ENCODE measurements around the gene RBM39.

Gene RBM39

DNA sequence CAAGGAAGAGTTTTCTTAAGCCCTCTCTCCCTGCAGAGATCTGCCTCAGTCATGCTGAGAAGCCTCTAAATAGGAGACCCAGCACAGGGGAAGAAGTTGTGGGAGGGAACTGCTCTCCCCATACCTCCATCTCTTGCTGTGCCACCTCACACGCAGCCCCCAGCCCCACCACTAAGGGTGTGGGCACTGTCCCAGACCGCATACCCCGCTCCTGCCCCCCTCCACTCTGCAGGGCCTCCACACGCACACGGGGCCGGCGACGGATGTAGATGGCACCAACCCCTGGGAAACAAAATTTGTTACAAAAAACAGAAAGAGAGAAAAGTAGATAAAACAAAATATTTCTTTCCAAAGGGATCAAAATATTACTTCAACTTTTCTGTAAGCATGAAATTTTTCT, 67.1 kb downstream of the RBM39 start:
- no peak for DNase-seq (ENCODE audit: low spot score)

DNA sequence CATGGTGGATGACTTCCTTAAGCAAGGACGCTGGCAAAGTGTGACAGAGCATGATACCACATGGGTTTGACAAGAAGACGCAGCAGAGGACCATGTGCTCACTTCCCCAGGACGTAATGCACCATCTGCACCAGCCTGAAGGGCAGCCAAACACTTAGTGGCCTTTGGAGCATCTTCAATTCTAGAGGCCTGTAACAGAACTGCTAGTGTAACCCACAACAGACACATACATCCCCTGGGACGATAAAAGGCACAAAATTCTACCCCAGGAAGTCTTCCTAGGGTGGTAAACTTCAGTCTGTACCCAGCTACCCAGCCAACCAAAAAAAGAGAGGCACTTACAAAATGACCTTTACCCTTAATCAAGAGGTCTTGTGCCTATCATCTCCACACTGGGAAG, 68.2 kb downstream of the RBM39 start:
- DNase-seq (ENCODE audit: low spot score): no peak

DNA sequence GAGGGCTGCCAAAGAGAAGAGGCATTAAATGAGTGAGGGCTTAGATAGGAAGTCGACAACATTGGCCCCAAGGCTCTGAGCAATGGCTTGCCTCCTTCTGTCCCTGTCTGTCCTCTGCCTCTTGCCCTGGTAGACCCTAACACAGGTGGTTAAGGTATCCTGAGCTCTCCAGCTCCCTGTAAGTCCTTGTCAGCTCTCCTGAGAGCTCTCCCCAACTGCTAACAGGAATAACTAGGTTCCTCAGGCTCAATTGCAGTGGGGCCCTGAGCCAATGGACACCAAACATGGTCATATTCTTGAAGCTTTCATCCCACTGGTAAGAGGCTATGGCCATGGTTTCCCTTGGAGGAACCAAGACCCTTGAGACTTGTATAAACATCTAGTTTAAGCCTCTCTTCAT, 72.4 kb downstream of the RBM39 start:
- DNase-seq (ENCODE audit: low spot score): no peak

DNA sequence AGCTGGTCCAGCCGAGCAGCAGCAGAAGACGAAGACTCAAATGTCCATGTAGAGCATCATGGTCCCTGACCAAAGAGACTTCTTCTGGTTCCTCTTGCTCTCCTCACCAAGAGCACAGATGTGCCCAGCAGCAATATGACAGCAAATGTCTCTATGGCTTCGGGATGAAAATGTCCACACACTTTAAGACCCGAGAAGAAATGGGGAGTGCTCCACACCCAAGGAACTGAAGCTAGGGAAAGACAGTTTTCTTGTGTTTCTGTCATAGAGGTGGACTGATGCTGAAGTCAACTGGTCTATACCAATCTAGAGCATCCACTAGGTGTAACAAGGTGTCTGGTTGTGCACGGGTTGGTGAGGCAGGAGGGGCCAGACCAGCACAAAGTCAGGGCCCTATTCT, 72.8 kb downstream of the RBM39 start:
- DNase-seq (ENCODE audit: low spot score): no peak

DNA sequence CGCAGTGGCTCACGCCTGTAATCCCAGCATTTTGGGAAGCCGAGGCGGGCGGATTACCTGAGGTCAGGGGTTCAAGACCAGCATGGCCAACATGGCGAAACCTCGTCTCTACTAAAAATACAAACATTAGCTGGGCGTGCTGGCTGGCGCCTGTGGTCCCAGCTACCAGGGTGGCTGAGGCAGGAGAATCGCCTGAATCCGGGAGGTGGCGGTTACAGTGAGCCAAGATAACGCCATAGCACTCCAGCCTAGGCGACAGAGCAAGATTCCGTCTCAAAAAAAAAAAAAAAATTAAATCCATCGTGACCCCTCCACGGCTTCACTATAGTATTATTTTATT, 76.1 kb downstream of the RBM39 start:
- no peak for DNase-seq (ENCODE audit: low spot score)

DNA sequence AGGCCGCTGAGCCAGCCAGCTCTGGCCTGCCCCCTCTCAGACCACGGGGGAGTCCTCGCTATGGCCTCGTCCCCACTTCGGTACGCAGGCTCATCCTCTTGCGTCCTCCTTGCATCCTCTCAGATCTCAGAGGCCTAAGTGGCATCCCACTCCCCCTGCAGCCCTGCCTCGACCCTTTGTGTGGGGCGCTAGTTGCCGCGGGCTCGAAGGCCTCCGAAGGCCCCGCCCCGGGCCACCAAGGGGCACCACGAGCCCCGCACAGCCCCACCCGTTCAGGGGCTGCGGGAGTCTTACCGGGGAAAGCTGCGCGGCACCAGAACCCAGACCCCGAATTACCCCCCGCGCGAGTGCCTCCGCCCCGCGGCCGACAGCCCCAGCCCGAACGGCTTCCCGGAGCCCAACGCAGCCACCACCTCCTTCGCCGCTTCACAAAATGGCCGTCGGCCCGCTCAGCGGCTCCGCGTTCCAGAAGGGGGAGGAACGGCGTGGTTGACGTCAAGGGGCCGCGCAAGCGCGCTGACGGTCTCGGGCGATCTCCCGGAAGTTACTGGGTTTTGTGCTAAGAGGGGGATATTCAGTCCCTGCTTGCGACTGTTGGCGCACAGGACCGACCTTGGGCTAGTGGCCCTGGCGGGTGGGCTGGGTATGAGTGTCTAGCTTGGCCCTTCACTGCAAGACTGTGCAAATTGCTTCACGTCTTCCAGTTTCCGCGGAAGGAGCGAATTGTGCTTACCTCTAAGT, 77.4 kb downstream of the RBM39 start, which contains the start of the genes CPNE1 and RBM12:
Gene CPNE1 (minus strand): TSS at position 435 of the 741 bp plus-strand sequence. CDS start 31,977 bp downstream, outside the sequence.
Gene RBM12 (minus strand): TSS at position 435 of the 741 bp plus-strand sequence. CDS start 9,578 bp downstream, outside the sequence.
- DNase-seq (ENCODE audit: low spot score): peak; percentile 93

DNA sequence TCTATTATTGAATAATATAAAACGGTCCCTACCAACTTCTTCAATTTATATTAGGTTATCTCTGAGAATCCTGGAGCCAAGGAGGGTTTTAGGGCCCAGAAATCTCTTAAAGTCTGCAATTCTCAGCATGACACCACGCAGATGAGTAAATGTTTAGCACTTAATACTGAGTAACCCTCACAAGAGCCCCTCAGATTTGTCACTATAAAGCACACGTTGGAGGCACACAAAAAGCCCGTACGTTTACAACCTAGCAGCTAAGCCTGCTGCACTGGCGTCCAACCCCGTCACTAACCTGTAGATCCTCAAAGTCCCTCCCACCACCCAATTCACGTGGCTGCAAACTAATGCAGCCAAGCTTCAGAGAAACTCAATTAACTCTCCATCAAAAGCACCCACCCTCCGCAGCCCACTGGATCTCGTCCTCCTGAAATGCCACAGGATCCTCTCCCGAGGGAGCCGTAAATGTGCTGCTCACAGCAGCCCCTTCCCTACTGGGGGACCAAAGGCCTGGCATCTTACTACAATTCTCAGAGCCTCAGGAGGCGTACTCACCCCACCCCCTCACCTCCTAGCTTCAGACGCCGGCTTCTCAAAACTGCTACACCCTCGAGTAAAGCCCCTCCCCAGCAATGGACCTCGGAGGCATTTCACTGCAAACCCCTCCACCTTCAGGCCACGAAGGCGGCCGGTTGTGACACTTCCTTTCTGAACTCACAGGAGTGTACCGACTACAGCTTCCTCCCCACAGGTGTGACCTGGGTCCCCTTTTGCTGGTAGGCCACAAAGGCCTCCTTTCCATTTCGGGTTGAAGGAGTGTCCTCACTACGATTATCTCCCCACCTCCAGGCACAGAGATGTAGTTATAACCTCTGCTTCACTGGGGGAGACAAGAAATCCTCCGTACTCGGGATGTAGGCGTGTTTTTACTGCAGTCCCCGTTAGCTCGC, 78.3 kb downstream of the RBM39 start:
- peak; percentile 58 for DNase-seq (ENCODE audit: low spot score)

DNA sequence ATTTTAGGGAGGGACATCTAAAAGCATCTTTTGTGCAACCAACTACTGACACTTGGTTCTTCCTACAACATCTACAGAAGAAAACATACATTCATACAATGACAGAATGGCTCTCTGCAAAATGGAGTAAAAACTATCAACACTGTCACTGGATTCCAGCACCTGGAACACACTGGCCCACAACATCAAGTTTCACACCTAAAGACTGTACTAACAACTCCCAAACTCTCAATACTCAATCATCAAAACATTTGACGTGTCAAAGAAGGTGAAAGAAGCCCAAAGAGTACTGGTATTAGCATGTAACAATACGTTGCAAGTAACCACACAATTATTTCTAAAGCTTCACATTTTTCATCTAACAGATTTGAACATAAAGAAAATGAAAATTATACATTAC, 79.5 kb downstream of the RBM39 start:
- DNase-seq (ENCODE audit: low spot score): no peak

DNA sequence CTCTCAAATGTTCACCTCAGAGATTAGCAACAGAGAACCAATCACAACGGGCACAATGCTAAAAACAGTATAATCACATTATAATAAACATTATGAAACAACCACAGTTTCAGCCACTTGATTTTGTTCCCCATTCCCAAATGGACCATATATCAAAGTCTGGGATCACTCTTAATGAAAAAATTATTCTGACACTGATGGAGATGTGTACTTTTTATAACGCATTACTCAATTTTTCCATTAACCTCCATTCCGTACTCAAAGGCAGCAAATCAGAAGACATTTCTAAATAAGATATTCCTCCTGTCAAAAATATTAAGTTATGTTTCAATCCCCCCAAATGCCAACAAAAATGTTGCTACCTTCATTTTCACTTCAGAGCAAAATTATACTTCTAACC, 80.2 kb downstream of the RBM39 start:
- no peak for DNase-seq (ENCODE audit: low spot score)

DNA sequence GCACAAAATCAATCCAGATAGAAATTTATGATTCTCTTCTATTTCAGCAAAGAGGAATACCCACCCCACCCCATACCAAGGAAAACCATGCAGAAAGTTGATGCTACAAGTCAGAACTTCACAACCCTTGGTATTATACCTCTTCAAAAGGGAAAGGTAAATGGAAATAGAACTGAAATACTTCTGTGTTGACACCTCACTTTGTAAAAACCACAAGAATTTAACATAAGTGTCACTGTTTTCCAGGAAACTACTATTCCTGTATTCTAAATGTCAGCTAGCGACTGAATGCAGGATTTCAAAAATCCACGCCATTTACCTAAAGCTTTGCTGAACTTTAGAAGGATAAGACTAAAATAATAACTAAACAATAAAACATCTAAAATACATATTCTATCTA, 81.0 kb downstream of the RBM39 start:
- peak; percentile 43 for DNase-seq (ENCODE audit: low spot score)

DNA sequence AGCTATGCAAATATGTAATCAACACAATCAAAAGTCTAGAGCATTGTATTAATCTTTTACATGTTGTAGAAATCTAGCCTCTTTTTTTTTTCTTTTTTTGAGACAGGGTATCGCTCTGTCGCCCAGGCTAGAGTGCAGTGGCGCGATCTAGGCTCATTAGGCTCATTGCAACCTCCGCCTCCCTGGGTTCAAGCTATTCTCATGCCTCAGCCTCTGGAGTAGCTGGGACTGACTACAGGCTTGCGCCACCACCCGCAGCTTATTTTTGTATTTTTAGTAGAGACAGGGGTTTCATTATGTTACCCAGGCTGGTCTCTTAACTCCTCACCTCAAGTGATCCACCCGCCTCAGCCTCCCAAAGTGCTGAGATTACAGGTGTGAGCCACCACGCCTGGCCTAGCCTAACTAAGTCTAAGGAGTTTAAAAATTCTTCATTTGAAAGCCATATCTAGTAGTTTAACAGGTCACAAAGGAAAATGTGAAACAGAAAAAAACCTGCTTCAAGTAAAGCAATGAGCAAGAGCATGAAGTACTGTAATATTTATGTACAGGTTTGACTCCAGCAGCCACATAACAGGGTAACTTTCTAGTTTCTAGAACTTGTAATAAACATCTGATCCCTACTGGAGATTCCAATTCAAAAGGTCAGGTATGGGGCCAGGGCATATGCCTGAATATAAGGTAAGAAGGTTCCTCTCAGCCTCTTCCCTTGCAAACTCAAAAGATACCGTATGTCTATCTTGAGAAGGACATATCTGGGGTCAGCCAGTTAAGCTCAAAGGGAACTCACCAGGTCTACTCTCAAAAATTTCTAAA, 81.7 kb downstream of the RBM39 start:
- DNase-seq (ENCODE audit: low spot score): no peak

DNA sequence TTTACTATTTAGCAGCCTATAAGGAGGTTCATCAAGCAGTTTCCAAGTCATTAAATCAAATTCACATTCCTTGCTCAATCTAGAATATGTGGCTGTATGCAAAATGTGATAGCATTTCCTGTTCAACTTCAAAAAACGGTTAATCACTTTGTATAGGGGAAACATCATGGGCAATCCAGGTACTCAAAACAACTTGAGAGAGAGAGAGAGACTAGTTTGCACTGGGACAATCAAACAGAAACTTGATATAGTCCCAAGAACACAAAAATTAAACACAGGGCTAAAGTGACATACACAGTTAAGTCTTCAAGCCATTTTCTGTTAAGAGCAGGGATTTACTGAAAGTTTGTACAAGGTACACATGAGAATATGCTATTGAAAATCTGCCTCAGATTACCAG, 84.8 kb downstream of the RBM39 start:
- peak; percentile 10 for DNase-seq (ENCODE audit: low spot score)

DNA sequence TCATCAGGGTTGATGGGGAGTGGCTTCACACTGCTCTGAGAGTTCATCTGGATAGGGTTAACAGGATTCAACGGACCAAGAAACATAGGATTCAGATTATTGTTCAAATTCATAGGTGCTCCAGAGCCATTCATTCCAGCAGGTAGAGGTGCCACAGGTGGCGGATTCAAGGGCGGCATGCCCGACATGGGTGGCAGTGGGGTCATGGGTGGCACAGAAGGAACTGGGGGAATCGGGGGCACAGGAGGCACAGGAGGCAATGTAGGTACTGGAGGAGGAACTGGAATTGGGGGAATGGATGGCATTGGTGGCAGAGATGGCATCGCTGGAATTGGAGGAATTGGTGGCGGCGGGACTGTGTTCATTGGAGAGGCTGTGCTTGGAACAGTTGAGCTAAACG, 87.6 kb downstream of the RBM39 start:
- DNase-seq (ENCODE audit: low spot score): no peak

DNA sequence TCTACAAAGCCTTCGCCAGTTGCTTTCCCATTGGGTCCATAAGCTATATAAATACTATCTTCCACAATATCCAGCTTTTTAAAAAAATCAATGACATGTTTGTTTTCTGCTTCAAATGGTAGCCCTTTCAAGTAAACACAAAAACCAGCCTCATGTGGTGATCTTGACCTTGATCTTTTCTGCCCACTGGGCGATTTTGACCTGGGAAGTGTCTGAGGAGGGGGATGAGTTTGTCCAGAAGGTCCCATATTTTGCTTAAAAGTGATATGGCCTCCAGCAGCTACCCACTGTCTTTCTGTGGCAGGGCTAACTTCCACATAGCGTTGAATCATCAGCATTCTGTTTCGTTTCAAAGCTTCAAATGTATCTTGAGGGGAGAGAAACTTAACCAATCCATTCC, 88.2 kb downstream of the RBM39 start:
- DNase-seq (ENCODE audit: low spot score): no peak
